GM12878 (cell line): ENCODE results near the gene ESRRB. TPM values are rescaled to one million over a fixed set of nuclear protein-coding genes. Genes with fewer than 3 reads are reported as not detected.

ENCODE experiments used
- CHD2 ChIP-seq: IDR thresholded peaks from 2 replicates; pipeline ENCODE4 v1.6.1; 2011; ENCODE audit warnings: low read depth, low read length, improper control_type of control experiment, borderline replicate concordance
- E4F1 ChIP-seq: fragments of 450-650 bp; IDR thresholded peaks from 2 replicates; pipeline ENCODE4 v1.6.1; 2018; ENCODE audit warnings: borderline replicate concordance, mild to moderate bottlenecking; ENCODE audit not compliant: partially characterized antibody
- EED ChIP-seq: sonication (generic); IDR thresholded peaks from 2 replicates; pipeline ENCODE4 v1.6.1; 2016; ENCODE audit warnings: antibody characterized with exemption, low read depth
- HDAC6 ChIP-seq: fragments of 200-600 bp; sonication (generic); IDR thresholded peaks from one replicate; pipeline ENCODE4 v1.8.0; 2017; ENCODE audit warnings: antibody characterized with exemption; ENCODE audit not compliant: unreplicated experiment
- IKZF1 ChIP-seq: fragments of 450-650 bp; conservative IDR thresholded peaks from 2 replicates; pipeline ENCODE4 v1.6.1; 2017; ENCODE audit warnings: antibody characterized with exemption, mild to moderate bottlenecking
- IRF5 ChIP-seq: fragments of 450-650 bp; IDR thresholded peaks from 2 replicates; pipeline ENCODE4 v1.6.1; 2017; ENCODE audit warnings: borderline replicate concordance
- KDM1A ChIP-seq: fragments of 200-600 bp; sonication (generic); IDR thresholded peaks from 2 replicates; pipeline ENCODE4 v1.6.1; 2016; ENCODE audit warnings: borderline replicate concordance
- MEF2A ChIP-seq: IDR thresholded peaks from 2 replicates; pipeline ENCODE4 v1.6.1; 2011; ENCODE audit warnings: low read depth, mild to moderate bottlenecking, low read length, moderate library complexity; ENCODE audit not compliant: insufficient read depth
- MTA2 ChIP-seq: fragments of 450-650 bp; IDR thresholded peaks from 2 replicates; pipeline ENCODE4 v1.6.1; 2016; ENCODE audit warnings: low read depth, mild to moderate bottlenecking, moderate library complexity
- NRF1 ChIP-seq: conservative IDR thresholded peaks from 2 replicates; pipeline ENCODE4 v1.6.1; 2011; ENCODE audit warnings: mild to moderate bottlenecking, low read depth, low read length, improper control_type of control experiment
- PAX8 ChIP-seq: fragments of 450-650 bp; IDR thresholded peaks from 2 replicates; pipeline ENCODE4 v1.6.1; 2017; ENCODE audit warnings: mild to moderate bottlenecking, moderate library complexity
- POLR2A ChIP-seq: IDR thresholded peaks from 2 replicates; pipeline ENCODE4 v1.6.1; 2011; ENCODE audit warnings: low read depth, mild to moderate bottlenecking, low read length
- POLR2AphosphoS5 ChIP-seq: IDR thresholded peaks from 2 replicates; pipeline ENCODE4 v1.6.1; 2011; ENCODE audit warnings: mild to moderate bottlenecking, low read length, inconsistent platforms
- POU2F2 ChIP-seq: IDR thresholded peaks from 3 replicates; pipeline ENCODE4 v1.6.1; 2011; ENCODE audit warnings: low read depth, mild to moderate bottlenecking, low read length, borderline replicate concordance
- RELA ChIP-seq: fragments of 450-650 bp; IDR thresholded peaks from 2 replicates; pipeline ENCODE4 v1.8.0; 2014; ENCODE audit warnings: borderline replicate concordance; ENCODE audit not compliant: partially characterized antibody
- SMC3 ChIP-seq: IDR thresholded peaks from 2 replicates; pipeline ENCODE4 v1.6.1; 2011; ENCODE audit warnings: low read length, improper control_type of control experiment, borderline replicate concordance
- SP1 ChIP-seq: IDR thresholded peaks from one replicate; pipeline ENCODE4 v1.6.1; 2011; ENCODE audit warnings: low read depth, low read length
- STAT1 ChIP-seq: fragments of 450-650 bp; conservative IDR thresholded peaks from 2 replicates; pipeline ENCODE4 v1.6.1; 2014; ENCODE audit warnings: antibody characterized with exemption, mild to moderate bottlenecking
- SUZ12 ChIP-seq: fragments of 200-600 bp; sonication (generic); IDR thresholded peaks from one replicate; pipeline ENCODE4 v1.6.1; 2018; ENCODE audit warnings: antibody characterized with exemption, mild to moderate bottlenecking; ENCODE audit not compliant: unreplicated experiment
- ZBED1 ChIP-seq: IDR thresholded peaks from 2 replicates; pipeline ENCODE4 v1.6.1; 2016; ENCODE audit warnings: borderline replicate concordance
- ZNF207 ChIP-seq: fragments of 450-650 bp; IDR thresholded peaks from 2 replicates; pipeline ENCODE4 v1.6.1; 2014; ENCODE audit warnings: antibody characterized with exemption, mild to moderate bottlenecking, borderline replicate concordance
- ZSCAN29 ChIP-seq: fragments of 450-650 bp; IDR thresholded peaks from 2 replicates; pipeline ENCODE4 v1.6.1; 2017; ENCODE audit warnings: mild to moderate bottlenecking, moderate library complexity
- polyA plus RNA-seq, 11 experiments: library from polyadenylated mRNA; depleted of rRNA in 4 of 11; unstranded in 6 of 11; stranded (reverse) in 5 of 11; fragments of >200 nt; fragmentation: Nextera tagmentation in 4 of 11; fragmentation: Illumina TruSeq in 1 of 11; extraction: Ambion mirVana in 4 of 11; extraction: Trizol in 1 of 11; gene quantifications; 1 replicate in 1 of 11; 2 replicates in 10 of 11; pipeline versions ENCODE4 v1.2.1 to v1.2.3, GENCODE V29; 2011 to 2016; ENCODE audit warnings: inconsistent platforms in 2 of 11, missing spikeins in 2 of 11, low read depth in 1 of 11
- total RNA-seq, 4 experiments: library from RNA; depleted of rRNA in 3 of 4; stranded (reverse); fragments of >200 nt in 3 of 4; fragmentation: Illumina TruSeq in 1 of 4; extraction: Trizol in 1 of 4; gene quantifications; 2 replicates each; pipeline versions ENCODE4 v1.2.1 to v1.2.3, GENCODE V29; 2013 to 2021
- TF ChIP-seq, protein P1 (sequence below): fragments of 450-650 bp; IDR thresholded peaks from 2 replicates; pipeline ENCODE4 v1.6.1; 2016; ENCODE audit warnings: mild to moderate bottlenecking
- TF ChIP-seq, protein P2 (sequence below), 3 experiments: IDR thresholded peaks in 2 of 3; conservative IDR thresholded peaks in 1 of 3; 2 replicates each; pipeline ENCODE4 v1.5.1; 2011; ENCODE audit warnings: low read depth in 3 of 3, low read length in 3 of 3, mild to moderate bottlenecking in 3 of 3, control low read depth in 2 of 3, moderate library complexity in 2 of 3, inconsistent platforms in 1 of 3, mixed read lengths in 1 of 3; ENCODE audit not compliant: control insufficient read depth in 2 of 3, insufficient read depth in 1 of 3; ENCODE audit errors: extremely low read depth in 1 of 3

The ESRRB gene
- total and polyA plus RNA-seq, 10 of the 15 experiments (the other 5 are each of a cell fraction or from before 2014, with no cell fraction given) = 0.03 to 0.73 (median 0.11) TPM; not detected in 6

GRCh38 chr14:76386944-76387782 lies 11.2 kb downstream of the ESRRB start (continued):
- TF ChIP-seq, protein P1, sequence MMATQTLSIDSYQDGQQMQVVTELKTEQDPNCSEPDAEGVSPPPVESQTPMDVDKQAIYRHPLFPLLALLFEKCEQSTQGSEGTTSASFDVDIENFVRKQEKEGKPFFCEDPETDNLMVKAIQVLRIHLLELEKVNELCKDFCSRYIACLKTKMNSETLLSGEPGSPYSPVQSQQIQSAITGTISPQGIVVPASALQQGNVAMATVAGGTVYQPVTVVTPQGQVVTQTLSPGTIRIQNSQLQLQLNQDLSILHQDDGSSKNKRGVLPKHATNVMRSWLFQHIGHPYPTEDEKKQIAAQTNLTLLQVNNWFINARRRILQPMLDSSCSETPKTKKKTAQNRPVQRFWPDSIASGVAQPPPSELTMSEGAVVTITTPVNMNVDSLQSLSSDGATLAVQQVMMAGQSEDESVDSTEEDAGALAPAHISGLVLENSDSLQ = 0 out of 2 replicates have a peak, but pooled peaks have one; percentile 7
- TF ChIP-seq MTA2 = no peak
- TF ChIP-seq SP1 = no peak
- 0 out of 2 replicates have a peak, but pooled peaks have one; percentile 27 for TF ChIP-seq MEF2A
- no peak for TF ChIP-seq RELA
- no peak for TF ChIP-seq CHD2
- TF ChIP-seq KDM1A = no peak
- TF ChIP-seq HDAC6 = no peak
- TF ChIP-seq POLR2A = no peak
- TF ChIP-seq E4F1 = no peak
- no peak for TF ChIP-seq IRF5
- no peak for TF ChIP-seq ZBED1
- TF ChIP-seq ZSCAN29 = no peak
- no peak for TF ChIP-seq NRF1
- TF ChIP-seq IKZF1 = no peak
- peak; percentile 95 for TF ChIP-seq SMC3
- no peak for TF ChIP-seq ZNF207
- no peak for TF ChIP-seq POLR2AphosphoS5
- TF ChIP-seq SUZ12 = no peak
- TF ChIP-seq PAX8 = no peak
- no peak for TF ChIP-seq STAT1
- TF ChIP-seq EED = no peak
- TF ChIP-seq, protein P2, sequence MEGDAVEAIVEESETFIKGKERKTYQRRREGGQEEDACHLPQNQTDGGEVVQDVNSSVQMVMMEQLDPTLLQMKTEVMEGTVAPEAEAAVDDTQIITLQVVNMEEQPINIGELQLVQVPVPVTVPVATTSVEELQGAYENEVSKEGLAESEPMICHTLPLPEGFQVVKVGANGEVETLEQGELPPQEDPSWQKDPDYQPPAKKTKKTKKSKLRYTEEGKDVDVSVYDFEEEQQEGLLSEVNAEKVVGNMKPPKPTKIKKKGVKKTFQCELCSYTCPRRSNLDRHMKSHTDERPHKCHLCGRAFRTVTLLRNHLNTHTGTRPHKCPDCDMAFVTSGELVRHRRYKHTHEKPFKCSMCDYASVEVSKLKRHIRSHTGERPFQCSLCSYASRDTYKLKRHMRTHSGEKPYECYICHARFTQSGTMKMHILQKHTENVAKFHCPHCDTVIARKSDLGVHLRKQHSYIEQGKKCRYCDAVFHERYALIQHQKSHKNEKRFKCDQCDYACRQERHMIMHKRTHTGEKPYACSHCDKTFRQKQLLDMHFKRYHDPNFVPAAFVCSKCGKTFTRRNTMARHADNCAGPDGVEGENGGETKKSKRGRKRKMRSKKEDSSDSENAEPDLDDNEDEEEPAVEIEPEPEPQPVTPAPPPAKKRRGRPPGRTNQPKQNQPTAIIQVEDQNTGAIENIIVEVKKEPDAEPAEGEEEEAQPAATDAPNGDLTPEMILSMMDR (IDR thresholded peaks at IDR 0.05 in 2 of 3, conservative IDR thresholded peaks at IDR 0.05 in 1 of 3; ENCODE audit: control insufficient read depth in 2 of 3, extremely low read depth in 1 of 3, insufficient read depth in 1 of 3, low read depth in 3 of 3, low read length in 3 of 3) = peak; percentile 99
- TF ChIP-seq POU2F2 = 0 out of 3 replicates have a peak, but pooled peaks have one; percentile 55
